Progenitor cell of endocrine pancreas (in vitro differentiated cells): ENCODE data around the gene ZC3H12D. TPM values are rescaled to one million over a fixed set of nuclear protein-coding genes. Genes with fewer than 3 reads are reported as not detected.

Experiments used
- DNase-seq: peaks from one replicate; pipeline ENCODE4 v3.0.0; 2021; ENCODE audit warnings: low spot score; ENCODE audit not compliant: unreplicated experiment
- H3K27ac Mint-ChIP-seq: 2 replicates; pipeline ENCODE4 v1.8.0; 2021; ENCODE audit warnings: mild to moderate bottlenecking, moderate library complexity, mixed read lengths
- H3K27me3 Mint-ChIP-seq: 2 replicates; pipeline ENCODE4 v1.8.0; 2021; ENCODE audit warnings: mixed read lengths
- H3K36me3 Mint-ChIP-seq: 2 replicates; pipeline ENCODE4 v1.8.0; 2022; ENCODE audit warnings: mixed read lengths; ENCODE audit not compliant: insufficient read depth
- H3K4me1 Mint-ChIP-seq: 2 replicates; pipeline ENCODE4 v1.8.0; 2021; ENCODE audit warnings: low read depth, mixed read lengths
- H3K4me3 Mint-ChIP-seq: 2 replicates; pipeline ENCODE4 v1.8.0; 2021; ENCODE audit warnings: low read depth, mild to moderate bottlenecking, moderate library complexity, mixed read lengths
- H3K9me3 Mint-ChIP-seq: 2 replicates; pipeline ENCODE4 v1.8.0; 2021; ENCODE audit warnings: low read depth, mixed read lengths
- total RNA-seq: library from RNA; stranded (reverse); gene quantifications from 2 replicates; pipeline ENCODE4 v1.2.1, GENCODE V29; 2021
- TF ChIP-seq, protein P1 (sequence below): fragments of 200-600 bp; sonication (generic); IDR thresholded peaks from one replicate; pipeline ENCODE4 v1.5.0; 2021; ENCODE audit warnings: antibody characterized with exemption, mild to moderate bottlenecking; ENCODE audit not compliant: unreplicated experiment

Gene ZC3H12D
- total RNA-seq, 1 donor from 2014 or later, result 0.48 TPM

DNA sequence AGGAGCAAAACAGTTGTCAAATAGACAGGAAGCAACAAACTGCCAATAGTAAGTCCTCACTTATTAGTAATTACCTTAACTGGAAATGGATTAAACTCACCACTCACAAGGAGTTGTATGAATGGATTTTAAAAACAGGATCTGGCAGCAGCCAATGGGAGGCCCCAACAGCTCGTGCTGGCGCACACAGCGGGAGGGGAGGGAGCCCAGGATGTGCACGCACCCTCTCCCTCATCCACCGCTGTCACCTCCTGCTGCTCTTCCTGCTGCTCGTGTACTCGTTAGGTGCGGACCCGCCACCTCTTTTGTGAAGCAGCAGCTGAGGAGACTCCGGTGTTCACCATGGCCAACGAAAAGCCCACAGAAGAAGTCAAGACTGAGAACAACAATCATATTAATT lies 84.8 kb downstream of the ZC3H12D start, which contains the start of gene SUMO4:
TSS of gene SUMO4 (plus strand) at position 213 of the 400 bp plus-strand sequence. CDS start at position 343, 130 bp downstream.
- no peak for DNase-seq
- TF ChIP-seq, protein P1, sequence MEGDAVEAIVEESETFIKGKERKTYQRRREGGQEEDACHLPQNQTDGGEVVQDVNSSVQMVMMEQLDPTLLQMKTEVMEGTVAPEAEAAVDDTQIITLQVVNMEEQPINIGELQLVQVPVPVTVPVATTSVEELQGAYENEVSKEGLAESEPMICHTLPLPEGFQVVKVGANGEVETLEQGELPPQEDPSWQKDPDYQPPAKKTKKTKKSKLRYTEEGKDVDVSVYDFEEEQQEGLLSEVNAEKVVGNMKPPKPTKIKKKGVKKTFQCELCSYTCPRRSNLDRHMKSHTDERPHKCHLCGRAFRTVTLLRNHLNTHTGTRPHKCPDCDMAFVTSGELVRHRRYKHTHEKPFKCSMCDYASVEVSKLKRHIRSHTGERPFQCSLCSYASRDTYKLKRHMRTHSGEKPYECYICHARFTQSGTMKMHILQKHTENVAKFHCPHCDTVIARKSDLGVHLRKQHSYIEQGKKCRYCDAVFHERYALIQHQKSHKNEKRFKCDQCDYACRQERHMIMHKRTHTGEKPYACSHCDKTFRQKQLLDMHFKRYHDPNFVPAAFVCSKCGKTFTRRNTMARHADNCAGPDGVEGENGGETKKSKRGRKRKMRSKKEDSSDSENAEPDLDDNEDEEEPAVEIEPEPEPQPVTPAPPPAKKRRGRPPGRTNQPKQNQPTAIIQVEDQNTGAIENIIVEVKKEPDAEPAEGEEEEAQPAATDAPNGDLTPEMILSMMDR, result no peak
- Mint-ChIP-seq H3K27ac (no peak within 1 kb of the TSS), H3K4me3 (no peak within 1 kb of the TSS), H3K9me3 (peaks cover 14% of the 10 kb centered on the region), H3K4me1 (peaks cover 3% of the 10 kb centered on the region), H3K27me3 (no peaks in the 10 kb centered on the region), H3K36me3 (peaks cover 61% of the 10 kb centered on the region)

DNA sequence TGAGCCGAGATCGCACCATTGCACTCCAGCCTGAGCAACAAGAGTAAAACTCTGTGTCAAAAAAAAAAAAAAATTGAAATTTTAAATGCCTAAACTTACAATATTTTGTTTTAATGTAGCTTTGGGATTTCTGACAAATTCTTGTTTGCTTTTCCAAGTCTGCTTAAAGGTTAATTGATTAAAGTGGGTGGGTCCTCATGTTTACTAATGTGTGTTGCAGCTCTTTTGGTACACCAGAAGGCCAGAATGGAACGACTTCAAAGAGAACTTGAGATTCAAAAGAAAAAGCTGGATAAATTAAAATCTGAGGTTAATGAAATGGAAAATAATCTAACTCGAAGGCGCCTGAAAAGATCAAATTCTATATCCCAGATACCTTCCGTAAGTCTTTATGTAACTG lies 87.4 kb downstream of the ZC3H12D start:
- no peaks in the 10 kb centered on the region for H3K27me3 Mint-ChIP-seq
- H3K36me3 Mint-ChIP-seq, result peaks cover 47% of the 10 kb centered on the region

More for the DNA sequence above, 87.4 kb downstream of the ZC3H12D start:
- TF ChIP-seq, protein P1, result no peak
- peaks cover 10% of the 10 kb centered on the region for H3K9me3 Mint-ChIP-seq
- H3K4me3 Mint-ChIP-seq, result no peak overlapping the region
- no peak overlapping the region for H3K27ac Mint-ChIP-seq
- no peak for DNase-seq
- H3K4me1 Mint-ChIP-seq, result peaks cover 7% of the 10 kb centered on the region

Other genes starting within 250 kb of the ZC3H12D start
- 58.0 and 60.0 TPM in 2 replicates for gene TAB2, start 167.3 kb downstream of the ZC3H12D start, total RNA-seq
- 2.7 and 3.6 TPM in 2 replicates for gene SUMO4, start 84.8 kb downstream of the ZC3H12D start, total RNA-seq
- 37.2 and 38.3 TPM in 2 replicates for gene PPIL4, start 61.0 kb upstream of the ZC3H12D start, total RNA-seq
- 25.9 and 26.3 TPM in 2 replicates for gene GINM1, start 81.4 kb upstream of the ZC3H12D start, total RNA-seq
- gene KATNA1, start 163.7 kb upstream of the ZC3H12D start, total RNA-seq, result 14.3 and 16.5 TPM in 2 replicates
- gene LATS1, start 233.1 kb upstream of the ZC3H12D start, total RNA-seq, result 40.5 and 41.8 TPM in 2 replicates